ELF-1 (cell line): ENCODE results near the gene OXER1.

Experiments used
- DNase-seq: peaks from one replicate; pipeline ENCODE4 v3.0.0-alpha.2; 2016; ENCODE audit warnings: low read depth, low spot score

OXER1 gene

DNA sequence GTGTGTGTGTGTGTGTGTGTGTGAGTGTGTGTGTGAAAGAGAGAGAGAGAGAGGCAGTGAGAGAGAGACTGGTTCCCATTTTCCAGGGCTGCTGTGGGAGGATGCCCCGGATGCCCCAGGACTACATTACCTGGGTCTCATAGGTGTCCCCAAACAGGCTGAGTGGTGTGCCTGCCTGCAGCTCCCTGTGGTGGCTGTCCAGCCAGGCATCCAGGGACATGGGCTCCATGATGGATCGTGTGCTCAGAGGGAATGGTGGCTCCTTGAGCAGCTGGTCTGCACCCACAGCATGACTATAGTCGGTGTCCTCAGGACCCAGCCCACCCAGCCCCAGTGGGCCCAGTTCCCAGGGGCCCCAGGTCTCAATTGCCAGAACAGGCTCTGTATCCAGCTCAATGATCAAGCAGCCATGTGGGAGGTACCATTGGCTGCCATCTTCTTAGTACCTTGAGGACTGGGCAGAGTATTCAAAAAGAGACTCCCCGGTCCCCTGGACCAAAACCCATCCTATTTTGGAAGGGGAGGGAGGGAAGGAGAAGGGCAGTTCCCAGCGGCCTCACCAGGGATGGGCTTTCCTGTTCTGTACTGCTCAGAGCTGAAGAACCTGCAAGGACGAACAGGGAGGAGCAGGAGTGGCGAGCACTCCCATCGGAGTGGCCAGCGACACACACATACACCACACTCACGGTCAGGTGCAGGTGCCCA, 5.8 kb upstream of the OXER1 start:
- DNase-seq: no peak

DNA sequence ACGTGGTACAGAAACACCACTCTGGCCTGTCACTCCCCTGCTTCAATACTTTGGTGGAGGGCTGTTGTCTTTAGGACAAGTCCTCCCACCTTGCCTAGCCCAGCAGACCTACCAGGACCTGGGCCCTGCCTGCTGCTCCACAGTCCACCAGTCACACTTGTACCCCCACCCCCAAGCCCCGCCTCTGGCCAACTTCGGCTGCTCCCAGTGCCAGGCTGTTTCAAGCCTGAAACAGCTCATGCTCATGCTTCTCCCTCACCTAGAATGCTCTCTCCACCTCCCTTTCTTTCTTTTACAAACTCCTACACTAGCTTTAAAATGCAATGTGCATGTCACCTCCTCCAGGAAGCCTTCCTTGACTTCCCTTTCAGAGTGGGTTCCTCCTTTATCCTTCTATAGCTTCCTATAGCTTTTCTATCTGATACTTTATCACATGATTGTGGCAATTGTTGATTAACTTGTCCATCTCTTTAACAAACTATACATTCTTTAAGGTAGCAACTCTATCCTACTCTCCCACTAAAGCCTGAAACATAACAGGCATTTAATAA, 4.8 kb upstream of the OXER1 start:
- DNase-seq: no peak

DNA sequence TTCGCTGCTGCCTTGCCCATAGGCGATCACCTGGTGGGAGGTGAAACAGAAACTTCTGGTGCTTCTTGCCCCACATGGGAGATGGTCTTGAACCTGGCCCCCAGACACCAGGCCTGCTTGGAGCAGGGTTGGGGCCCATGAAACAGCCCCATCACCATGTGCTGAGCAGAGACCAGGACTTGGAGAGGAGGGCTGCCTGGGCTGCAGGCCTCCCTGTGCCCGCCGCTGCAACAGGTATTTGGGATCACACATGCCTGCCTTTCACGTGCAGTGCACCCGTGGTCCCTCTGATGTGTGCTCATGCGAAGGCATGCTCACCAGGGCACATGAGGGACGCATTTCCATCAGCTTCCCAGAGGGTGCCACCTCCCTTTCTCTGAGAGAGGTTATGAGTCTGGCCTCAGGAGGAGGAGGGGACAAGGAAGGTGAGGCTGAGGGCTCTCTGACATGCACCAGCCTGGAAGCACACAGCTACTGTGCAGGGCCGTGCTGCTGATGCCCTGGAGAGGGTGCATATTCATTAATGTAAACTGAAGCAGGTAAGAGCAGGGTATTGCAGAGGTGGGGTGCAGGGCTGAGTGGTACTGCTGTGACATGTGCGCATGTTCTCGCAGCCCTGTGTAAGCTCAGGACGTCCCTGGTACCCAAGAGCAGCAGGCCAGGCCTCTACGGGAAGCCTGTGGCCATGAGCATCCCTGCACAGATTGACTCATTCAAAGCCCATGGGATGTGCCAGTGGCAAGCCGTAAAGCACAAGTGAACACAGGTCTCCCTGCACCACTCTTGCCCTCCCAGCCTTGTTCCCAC, 4.2 kb upstream of the OXER1 start:
- no peak for DNase-seq

GRCh38 chr2:42767080-42767898, 3.4 kb upstream of the OXER1 start:
- no peak for DNase-seq

DNA sequence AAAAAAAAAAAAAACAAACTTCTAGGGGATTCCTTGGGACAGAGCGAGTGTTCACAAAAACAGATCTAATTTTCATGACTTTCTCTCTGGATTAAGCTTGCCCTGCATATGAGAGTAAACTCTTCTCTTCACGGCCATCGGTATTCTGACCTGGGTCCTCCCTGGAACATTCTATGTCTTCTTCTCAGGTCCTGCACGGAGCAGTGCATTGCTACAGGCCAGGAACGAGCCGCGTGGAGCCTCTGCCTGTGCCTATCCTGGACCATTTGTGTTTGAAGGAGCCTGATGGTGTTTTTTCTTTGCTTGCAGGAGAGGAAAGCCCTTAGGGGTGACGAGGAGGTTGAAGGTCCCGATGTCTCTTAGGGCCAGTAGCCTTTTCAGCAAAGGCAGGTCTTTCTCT, 1.8 kb upstream of the OXER1 start:
- no peak for DNase-seq

GRCh38 chr2:42764901-42765300, 966 bp upstream of the OXER1 start:
- no peak for DNase-seq

- DNase-seq: no peak
Observed at GRCh38 chr2:42762823-42763804, 821 bp downstream of the OXER1 start.

GRCh38 chr2:42762155-42762554, 1.8 kb downstream of the OXER1 start:
- DNase-seq: no peak

GRCh38 chr2:42761554-42761953, 2.4 kb downstream of the OXER1 start:
- DNase-seq: no peak

- no peak for DNase-seq
Observed at GRCh38 chr2:42758751-42759150, 5.2 kb downstream of the OXER1 start.

GRCh38 chr2:42757981-42758740, 5.8 kb downstream of the OXER1 start:
- DNase-seq: no peak

GRCh38 chr2:42756966-42757513, 6.9 kb downstream of the OXER1 start:
- DNase-seq: no peak

- no peak for DNase-seq
Observed at GRCh38 chr2:42756150-42756775, 7.7 kb downstream of the OXER1 start.

GRCh38 chr2:42755191-42755880, 8.6 kb downstream of the OXER1 start:
- no peak for DNase-seq

DNA sequence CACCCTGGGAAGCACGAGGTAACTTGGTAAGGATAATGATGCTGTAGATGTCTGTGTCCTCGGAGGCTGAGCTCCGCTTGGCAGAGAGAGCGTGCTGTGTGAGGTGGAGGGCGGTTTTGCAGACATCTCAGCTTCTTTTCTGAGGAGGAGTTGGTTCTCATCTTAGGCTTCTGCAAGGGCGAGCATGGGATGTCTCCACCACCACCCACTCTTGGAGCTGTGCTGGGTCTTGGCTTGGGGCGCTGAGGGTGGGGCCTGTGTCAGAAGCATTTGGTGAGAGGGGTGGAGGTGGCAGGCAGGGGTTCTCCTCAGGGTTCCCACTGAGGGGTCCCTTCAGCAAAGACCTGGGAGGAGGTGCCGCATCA, 9.2 kb downstream of the OXER1 start:
- no peak for DNase-seq

DNA sequence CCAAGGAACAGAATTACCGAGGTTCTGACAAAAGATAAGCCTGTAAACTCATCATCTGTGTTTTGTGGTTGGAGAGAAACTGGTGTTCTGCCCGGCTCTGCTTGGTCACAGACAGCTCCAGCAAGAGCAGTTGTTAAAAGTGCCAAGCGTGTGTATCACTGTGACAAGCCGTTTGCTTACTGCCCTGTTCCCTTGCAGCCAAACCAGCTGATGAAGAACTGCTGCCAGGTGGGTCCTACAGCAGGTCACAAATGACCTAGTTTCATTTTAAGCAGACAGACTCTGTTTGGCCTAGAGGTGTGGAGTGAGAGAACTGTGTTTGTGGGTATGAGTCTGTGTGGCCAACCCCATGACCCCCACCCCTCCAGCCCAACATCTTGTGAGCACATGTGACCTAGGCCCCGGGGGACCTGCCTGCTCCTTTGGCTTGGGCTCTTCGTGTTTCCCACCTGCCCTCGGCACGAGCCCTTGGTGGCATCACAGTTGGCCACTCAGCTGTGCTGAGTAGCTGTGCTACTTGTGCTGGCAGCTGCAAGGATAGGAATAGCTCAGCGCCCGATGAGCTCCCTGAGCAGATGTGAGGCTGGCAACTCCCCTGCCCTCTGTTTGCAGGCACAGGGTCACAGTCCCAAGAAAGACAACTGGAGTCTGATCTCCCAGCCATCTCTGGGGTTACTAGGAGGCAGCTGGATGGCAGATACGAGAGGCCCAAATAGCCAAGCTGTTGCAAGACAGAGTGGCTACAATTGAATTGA, 9.7 kb downstream of the OXER1 start:
- DNase-seq: no peak

GRCh38 chr2:42752816-42753813, 10.8 kb downstream of the OXER1 start:
- no peak for DNase-seq
